Medulla oblongata (tissue), 1 donor: ENCODE results near the gene RTN4R.
A peak's percentile ranks its signal among the peaks of the same experiment; 100 is the strongest.

Experiments used
- DNase-seq: peaks from one replicate; pipeline ENCODE4 v3.0.0-alpha.2; 2015; ENCODE audit errors: extremely low spot score

RTN4R gene

GRCh38 chr22:20242393-20243175 lies 25.5 kb downstream of the RTN4R start:
- no peak for DNase-seq

GRCh38 chr22:20241579-20242392 lies 26.3 kb downstream of the RTN4R start:
- DNase-seq, result peak; percentile 29

- DNase-seq, result no peak
Measured at GRCh38 chr22:20240900-20241299, 27.2 kb downstream of the RTN4R start.

- peak; percentile 56 for DNase-seq
Measured at GRCh38 chr22:20240447-20240764, 27.7 kb downstream of the RTN4R start.

- no peak for DNase-seq
Measured at GRCh38 chr22:20239676-20240446, 28.3 kb downstream of the RTN4R start.

GRCh38 chr22:20238901-20239675 lies 29.0 kb downstream of the RTN4R start:
- no peak for DNase-seq

- no peak for DNase-seq
Measured at GRCh38 chr22:20238536-20238900, 29.6 kb downstream of the RTN4R start.

- peak; percentile 69 for DNase-seq
Measured at GRCh38 chr22:20237480-20238440, 30.4 kb downstream of the RTN4R start.

- DNase-seq, result no peak
Measured at GRCh38 chr22:20236052-20236717, 31.9 kb downstream of the RTN4R start.

GRCh38 chr22:20235389-20235991 lies 32.6 kb downstream of the RTN4R start:
- DNase-seq, result no peak

GRCh38 chr22:20234760-20235388 lies 33.2 kb downstream of the RTN4R start:
- DNase-seq, result no peak

- no peak for DNase-seq
Measured at GRCh38 chr22:20234314-20234682, 33.8 kb downstream of the RTN4R start.

- DNase-seq, result no peak
Measured at GRCh38 chr22:20233351-20234313, 34.5 kb downstream of the RTN4R start.

- DNase-seq, result no peak
Measured at GRCh38 chr22:20232781-20233180, 35.3 kb downstream of the RTN4R start.

GRCh38 chr22:20232237-20232598 lies 35.9 kb downstream of the RTN4R start:
- DNase-seq, result no peak

- no peak for DNase-seq
Measured at GRCh38 chr22:20231514-20232236, 36.4 kb downstream of the RTN4R start.

- no peak for DNase-seq
Measured at GRCh38 chr22:20230777-20231420, 37.2 kb downstream of the RTN4R start.
